GM19099 (cell line): ENCODE measurements around the gene TAX1BP1.

ENCODE experiments used
- POLR2A ChIP-seq: IDR thresholded peaks from 3 replicates; pipeline ENCODE4 v1.6.1; 2011; ENCODE audit warnings: low read depth; ENCODE audit not compliant: insufficient read length; ENCODE audit errors: extremely low read depth

TAX1BP1 gene

GRCh38 chr7:27739909-27740448 is at the start of gene TAX1BP1:
TAX1BP1 (plus strand) TSS chr7:27740162; CDS start chr7:27748525, 8,363 bp downstream.
- peak; percentile 81 for TF ChIP-seq POLR2A

GRCh38 chr7:27690649-27691048 is 49.3 kb upstream of the TAX1BP1 start:
- no peak for TF ChIP-seq POLR2A

- TF ChIP-seq POLR2A: no peak
Observed at GRCh38 chr7:27693794-27694193, 46.2 kb upstream of the TAX1BP1 start.

GRCh38 chr7:27695096-27695495 is 44.9 kb upstream of the TAX1BP1 start:
- TF ChIP-seq POLR2A: no peak

GRCh38 chr7:27697861-27698430 is 42.0 kb upstream of the TAX1BP1 start:
- TF ChIP-seq POLR2A: no peak

- TF ChIP-seq POLR2A: no peak
Observed at GRCh38 chr7:27699751-27700150, 40.2 kb upstream of the TAX1BP1 start.

- TF ChIP-seq POLR2A: no peak
Observed at GRCh38 chr7:27700501-27700900, 39.5 kb upstream of the TAX1BP1 start.

- TF ChIP-seq POLR2A: no peak
Observed at GRCh38 chr7:27703181-27703580, 36.8 kb upstream of the TAX1BP1 start.

- no peak for TF ChIP-seq POLR2A
Observed at GRCh38 chr7:27704422-27705199, 35.4 kb upstream of the TAX1BP1 start.

GRCh38 chr7:27705200-27705594 is 34.8 kb upstream of the TAX1BP1 start:
- TF ChIP-seq POLR2A: no peak

GRCh38 chr7:27708485-27708884 is 31.5 kb upstream of the TAX1BP1 start:
- no peak for TF ChIP-seq POLR2A

- no peak for TF ChIP-seq POLR2A
Observed at GRCh38 chr7:27709137-27710075, 30.6 kb upstream of the TAX1BP1 start.

- TF ChIP-seq POLR2A: no peak
Observed at GRCh38 chr7:27712217-27712616, 27.7 kb upstream of the TAX1BP1 start.

GRCh38 chr7:27714831-27715444 is 25.0 kb upstream of the TAX1BP1 start:
- TF ChIP-seq POLR2A: no peak

- TF ChIP-seq POLR2A: no peak
Observed at GRCh38 chr7:27723085-27723484, 16.9 kb upstream of the TAX1BP1 start.
